GM18520 (cell line): ENCODE data around the gene ACD.
"Not testable (repeated sequence)": the region's sequence is repeated elsewhere in the genome, so short reads cannot be mapped to it uniquely, and the experiment has no call there.

Source experiments
- ATAC-seq: cut with Tn5 transposase; IDR thresholded peaks from one replicate; pipeline ENCODE4 v1.9.1; 2021; ENCODE audit not compliant: unreplicated experiment

The ACD gene

DNA sequence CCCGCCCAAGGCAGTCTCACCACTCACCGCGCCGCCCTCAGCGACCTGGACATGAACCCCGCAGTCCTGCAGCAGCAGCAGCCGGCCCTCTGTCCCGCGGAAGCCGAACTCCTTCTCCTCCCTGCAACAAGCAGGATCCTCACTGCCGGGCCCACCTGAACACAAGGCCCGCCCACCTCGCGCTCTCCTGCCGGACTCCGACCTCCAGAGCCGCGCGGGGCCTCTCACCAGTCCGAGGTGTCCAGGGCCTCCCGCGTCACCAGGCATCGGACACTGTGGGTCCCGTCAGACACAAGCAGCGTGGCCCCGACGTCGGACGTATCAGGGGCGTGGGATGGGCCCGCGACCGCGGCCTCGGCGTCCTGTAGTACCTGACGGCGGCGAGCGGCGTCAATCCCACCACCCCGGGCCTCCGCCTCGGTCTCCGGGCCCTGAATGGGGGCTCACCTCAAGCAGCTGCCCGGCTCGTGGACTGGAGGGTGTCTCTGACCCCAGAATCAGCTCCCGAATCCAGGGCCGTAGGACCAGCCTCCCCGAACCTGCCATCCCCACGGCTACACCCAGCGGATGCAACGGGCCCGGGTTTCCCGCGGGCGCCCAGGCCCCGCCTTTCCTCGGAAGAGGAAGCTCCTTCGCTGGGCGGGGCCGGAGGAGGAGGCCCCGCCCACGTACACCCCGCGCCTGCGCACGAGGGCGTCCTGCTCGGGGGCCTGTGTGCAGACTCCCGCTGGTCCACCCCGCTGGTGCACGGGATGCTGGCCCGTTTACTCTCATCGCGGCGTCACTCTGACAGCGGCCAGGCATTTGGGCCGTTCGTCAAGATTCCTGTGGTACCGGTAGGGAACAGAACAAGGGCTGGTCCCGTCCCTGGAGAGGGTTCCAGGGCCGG is at the start of gene ACD:
ACD (minus strand) TSS at position 586 of the 889 bp plus-strand sequence; CDS start at position 546, 40 bp downstream.
- ATAC-seq: peak; percentile 55

DNA sequence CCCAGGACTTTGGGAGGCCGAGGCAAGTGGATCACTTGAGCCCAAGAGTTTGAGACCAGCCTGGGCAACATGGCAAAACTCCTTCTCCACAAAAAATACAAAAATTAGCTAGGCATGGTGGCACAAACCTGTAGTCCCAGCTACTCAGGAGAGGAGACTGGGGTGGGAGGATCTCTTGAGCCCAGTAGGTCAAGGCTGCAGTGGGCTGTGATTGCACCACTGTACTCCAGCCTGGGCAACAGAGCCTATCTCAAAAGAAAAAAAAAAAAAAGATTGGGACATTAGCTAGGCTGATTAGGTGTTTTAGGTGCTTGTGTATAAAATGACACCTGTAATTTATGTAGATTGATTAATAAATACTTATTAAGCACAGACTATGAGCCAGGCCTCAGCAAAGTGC is 49.0 kb upstream of the ACD start:
- ATAC-seq: no peak

DNA sequence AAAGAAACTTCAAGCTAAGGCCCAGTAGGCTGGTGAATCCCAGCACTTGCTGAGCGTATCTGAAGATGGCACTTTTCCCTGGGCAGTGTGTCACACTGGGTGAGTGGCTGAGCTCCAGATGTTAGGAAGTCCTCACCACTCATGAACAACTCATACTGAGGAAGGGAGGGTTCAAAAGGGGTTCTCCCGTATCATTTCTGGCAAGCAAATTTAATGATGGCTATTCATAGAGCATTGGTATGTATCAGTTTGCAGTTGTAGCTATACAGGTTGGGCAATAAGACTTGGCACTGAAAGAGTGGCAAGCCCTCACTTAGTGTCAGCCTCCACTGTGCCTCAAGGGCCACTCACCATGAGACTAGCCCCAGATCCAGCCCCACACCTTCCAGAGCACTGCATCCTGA is 48.3 kb upstream of the ACD start:
- ATAC-seq: no peak

DNA sequence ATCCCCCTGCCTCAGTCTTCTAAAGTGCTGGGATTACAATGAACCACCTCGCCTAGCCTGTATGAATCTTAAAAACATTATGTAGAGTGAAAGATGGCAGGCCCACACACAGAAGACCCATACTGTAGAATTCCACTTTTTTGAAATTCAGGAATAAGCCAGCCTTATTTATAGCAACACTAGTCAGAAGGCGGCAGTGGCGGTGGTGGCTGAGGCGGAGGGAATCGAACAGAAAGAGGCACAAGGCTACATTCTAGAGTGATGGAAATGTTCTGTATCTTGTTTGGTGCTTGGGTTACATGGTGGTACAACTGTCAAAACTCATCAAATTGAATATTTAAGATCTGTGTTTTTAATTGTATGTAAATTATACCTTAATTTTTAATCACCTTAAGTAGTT is 47.7 kb upstream of the ACD start:
- ATAC-seq: no peak

DNA sequence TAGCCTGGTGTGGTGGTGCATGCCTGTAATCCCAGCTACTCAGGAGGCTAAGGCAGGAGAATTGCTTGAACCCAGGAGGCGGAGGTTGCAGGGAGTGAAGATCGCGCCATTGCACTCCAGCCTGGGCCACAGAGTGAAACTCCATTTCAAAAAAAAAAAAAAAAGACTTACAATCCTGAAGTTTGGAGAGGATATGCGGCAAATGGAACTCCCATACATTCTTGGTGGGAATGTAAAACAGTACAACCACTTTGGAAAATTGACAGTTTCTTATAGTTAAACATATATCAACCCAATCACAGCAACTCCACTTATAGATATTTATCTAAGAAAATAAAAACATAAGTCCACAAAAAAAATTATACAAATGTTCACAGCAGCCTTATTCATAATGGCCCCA is 47.1 kb upstream of the ACD start:
- no peak for ATAC-seq

DNA sequence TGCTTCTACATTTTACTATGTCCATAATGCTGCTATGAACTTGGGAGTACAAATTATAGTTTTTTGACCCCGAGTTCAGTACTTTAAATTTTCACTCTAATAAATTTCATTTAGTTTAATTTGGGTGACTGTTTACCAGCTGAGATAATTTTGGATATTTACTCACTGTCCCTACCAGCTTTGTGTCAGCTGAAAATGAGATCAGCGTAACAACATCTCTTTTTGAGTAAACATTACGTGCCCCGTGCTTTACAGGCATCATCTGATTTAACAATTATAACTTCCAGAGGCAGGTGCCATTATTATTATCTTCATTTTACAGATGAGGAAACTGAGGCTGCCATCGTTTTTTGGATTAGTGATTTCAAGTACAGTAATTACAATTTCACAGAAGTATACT is 44.0 kb upstream of the ACD start:
- no peak for ATAC-seq

DNA sequence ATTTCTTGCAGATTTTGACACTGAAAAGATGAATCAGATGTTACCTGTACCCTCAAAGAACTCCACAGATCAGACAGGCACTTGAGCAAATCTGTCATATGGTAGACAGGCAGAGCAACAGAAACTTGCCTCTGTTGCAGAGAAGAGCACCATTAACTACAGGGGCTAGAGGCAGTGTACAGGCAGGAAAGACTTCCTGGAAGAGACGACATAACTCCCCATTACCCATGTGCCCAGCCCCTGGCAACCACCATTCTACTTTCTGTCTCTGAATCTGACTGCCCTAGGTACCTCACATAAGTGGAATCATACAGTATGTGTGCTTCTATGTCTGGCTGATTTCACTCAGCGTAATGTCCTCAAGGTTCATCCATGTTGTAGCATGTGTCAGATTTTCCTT is 43.6 kb upstream of the ACD start:
- no peak for ATAC-seq

DNA sequence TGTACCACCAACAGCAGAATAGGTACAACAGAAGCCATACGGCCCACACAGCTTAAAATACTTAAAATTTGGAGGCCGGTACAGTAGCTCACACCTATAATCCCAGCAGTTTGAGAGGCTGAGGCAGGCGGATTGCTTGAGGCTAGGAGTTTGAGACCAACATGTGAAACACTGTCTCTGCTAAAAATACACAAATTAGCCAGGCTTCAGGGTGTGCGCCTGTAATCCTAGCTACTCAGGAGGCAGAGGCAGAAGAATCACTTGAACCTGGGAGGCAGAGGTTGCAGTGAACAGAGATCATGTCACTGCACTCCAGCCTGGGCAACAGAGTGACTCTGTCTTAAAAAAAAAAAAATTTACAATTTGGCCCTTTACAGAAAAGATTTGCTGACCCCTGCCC is 42.1 kb upstream of the ACD start:
- ATAC-seq: no peak

DNA sequence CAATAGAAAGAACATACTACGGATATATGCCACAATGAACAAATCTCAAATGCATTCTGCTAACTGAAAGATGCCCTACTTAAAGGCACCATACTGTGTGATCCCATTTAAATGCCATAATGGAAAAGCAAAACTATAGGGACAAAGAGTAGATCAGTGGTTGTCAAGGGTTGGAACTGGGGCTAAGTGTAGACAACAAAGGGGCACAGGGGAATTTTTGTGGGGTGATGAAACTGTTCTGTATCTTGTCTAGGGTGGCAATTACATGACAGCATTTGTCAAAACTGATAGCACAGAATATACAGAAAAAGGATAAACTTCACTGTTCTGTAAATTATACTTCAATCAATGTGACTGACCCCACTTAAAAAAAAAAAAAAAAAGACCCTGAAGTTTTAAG is 41.4 kb upstream of the ACD start:
- ATAC-seq: no peak

DNA sequence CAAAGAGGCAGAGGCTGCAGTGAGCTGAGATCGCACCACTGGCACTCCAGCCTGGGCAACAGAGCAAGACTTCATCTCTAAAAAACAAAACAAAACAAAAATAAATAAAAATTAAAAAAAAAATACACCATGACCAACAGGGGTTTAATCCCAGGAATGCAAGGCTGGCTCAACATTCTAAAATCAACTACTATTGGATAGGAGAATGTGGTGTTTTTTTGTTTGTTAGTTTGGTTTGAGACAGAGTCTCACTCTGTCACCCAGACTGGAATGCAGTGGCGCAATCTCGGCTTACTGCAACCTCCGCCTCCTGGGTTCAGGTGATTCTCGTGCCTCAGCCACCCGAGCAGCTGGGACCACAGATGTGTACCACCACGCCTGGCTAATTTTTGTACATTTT is 39.2 kb upstream of the ACD start:
- no peak for ATAC-seq

DNA sequence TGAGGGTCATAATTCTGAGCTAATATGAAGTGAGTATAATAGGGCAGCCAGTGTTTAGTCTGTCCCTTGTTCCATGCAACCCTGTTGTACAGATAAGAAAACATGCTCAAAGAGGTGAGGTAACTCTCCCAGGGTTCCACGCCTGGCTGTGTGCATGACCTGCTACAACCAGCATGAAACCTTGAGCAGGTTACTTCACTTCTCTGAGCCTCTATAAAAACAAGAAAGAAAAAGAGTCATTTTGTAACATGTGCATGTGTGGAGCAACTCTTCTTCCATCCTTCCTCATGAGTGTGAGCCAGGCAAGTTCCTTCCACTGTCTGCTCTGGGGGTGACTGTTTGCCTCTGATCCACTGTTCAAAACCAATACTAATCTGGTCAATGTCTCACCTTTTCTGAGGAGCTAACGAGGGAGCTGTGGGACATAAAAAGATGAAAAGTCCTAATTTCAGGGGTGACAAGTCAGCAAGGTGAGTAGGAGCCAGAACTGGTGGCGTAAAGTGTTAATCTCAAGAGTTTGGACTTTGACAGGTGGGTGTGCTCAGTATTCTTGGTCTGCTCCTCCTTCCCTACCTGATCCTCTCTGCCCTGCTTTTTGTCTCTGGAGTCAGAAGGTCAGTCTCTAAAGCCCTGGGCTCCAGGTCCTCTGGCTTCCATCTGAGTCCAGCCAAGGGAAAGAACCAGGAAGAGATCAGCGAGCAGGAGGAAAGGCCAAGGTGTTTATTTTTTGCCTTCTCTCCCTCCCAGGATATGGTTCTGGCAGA is 37.5 kb upstream of the ACD start:
- no peak for ATAC-seq

DNA sequence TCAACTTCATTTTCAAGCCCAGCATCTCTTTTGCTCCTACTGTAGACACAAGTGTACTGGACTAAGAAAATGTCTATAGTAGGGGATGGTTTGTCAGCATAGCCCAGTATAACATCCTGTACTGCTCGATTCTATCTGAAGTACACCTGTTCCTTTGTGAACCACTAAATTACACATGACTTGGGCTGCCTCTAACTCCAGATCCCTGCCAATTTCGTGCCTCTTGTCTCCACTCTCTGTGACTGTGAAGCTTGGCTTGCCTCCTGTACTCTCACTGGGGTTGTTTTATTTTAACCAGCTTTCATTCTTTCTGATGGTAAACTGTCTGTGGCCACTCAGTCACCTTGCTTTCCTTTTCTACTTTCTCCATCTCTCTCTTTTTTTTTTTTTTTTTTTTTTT is 34.6 kb upstream of the ACD start:
- no peak for ATAC-seq

DNA sequence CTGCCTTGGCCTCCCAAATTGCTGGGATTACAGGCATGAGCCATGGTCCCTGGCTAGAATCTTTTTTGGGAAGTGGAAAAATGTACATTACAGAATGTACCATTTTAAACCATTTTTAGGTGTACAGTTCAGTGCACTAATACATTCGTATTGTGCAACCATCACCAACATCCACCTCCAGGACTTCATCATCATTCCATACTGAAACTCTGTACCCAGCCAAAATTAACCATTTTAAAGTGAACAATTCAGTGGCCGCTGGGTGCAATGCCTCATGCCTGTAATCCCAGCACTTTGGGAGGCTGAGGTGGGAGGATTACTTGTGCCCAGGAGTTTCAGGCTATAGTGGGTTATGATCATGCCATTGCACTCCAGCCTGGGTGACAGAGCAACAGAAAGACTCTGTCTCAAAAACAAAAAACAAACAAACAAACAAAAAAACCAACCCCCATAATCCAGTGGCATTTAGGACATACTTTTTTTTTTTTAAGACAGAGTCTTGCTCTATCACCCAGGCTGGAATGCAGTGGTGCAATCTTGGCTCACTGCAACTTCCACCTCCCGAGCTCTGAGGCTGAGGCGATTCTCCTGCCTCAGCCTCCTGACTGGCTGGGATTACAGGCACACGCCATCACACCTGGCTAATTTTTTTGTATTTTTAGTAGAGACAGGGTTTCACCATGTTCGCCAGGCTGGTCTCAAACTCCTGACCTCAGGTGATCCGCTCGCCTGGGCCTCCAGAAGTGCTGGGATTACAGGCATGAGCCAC is 33.6 kb upstream of the ACD start:
- not testable (repeated sequence) for ATAC-seq

DNA sequence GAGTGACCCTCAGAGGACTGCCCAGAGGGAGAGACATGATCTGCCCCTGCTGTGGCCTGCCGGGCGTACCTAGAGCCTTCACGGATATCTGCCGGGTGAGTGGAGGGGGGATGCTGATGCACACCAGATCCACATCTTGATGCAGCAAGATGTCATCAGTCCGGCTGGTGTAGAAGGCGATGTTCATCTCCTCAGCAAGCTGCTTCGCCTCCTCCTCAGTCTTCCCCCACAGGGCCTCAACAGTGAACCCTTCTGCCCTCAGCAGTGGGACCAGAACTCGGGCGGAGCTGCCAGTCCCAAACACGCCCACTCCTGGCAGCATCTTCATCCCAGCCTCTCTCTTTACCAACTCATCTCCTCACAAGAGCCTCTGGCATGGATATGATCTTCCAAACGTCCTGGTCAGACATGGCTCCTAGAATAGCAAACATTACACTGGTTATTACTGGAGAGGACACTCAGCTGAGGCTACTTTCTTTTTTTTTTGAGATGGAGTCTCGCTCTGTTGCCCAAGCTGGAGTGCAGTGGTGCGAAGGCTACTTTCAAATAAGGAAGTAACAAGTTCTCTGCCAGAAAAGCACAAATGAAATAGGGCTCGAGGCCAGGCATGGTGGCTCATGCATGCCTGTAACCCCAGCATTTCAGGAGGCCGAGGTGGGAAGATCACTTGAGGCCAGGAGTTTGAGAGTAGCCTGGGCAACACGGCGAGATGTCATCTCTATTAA is 25.5 kb upstream of the ACD start:
- ATAC-seq: no peak

DNA sequence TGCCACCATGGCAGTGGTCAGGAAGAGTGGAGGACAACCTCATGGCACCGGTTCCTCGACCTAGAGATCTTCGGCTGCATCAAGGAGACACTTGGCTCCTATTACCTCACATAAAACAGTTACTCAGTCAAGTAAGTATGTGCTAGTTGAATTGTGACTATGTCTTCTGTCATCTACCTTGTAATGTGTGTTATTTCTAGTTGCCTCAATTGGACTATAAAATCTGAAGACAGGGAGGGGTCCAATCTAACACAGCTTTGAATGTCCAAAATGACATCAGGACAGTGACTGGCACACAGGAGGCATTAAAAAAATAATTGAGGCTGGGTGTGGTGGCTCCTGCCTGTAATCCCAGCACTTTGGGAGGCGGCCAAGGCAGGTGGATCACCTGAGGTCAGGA is 23.7 kb upstream of the ACD start:
- ATAC-seq: no peak

DNA sequence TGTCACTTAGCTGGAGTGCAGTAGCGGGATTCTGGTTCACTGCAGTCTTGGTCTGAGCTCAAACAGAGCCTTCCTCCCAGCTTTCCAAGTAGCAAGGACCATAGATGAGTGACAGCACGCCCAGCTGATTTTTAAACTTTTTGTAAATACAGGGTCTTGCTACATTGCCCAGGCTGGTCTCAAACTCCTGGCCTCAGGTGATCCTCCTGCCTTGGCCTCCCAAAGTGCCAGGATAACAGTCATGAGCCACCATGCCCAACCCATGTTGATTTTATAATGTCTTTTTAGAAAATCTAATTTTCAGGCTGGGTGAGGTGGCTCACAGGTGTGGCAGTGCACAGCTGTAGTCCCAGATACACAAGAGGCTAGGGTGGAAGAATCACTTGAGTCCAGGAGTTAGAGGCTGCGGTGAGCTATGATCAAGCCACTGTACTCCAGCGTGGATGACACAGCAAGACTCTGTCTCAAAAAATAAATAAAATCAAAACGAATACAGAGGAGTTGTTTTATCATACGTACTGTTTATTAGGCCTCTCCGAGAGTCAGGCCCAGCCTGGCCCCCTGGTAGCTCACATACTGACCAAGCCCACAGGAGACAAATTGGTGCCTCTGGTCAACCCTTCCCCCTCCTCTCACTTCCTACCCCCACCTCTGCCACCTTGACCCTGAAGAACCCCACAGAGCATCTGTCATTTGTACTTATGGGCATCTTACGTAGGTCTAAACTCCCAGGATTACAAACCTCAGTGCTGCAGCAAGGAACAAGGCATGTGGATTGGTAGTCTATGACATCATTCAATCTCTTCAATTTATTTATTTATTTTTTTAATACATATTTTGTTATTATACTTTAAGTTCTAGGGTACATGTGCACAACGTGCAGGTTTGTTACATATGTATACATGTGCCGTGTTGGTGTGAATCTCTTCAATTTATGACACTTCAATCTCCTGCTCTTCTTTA is 20.2 kb upstream of the ACD start:
- ATAC-seq: no peak

DNA sequence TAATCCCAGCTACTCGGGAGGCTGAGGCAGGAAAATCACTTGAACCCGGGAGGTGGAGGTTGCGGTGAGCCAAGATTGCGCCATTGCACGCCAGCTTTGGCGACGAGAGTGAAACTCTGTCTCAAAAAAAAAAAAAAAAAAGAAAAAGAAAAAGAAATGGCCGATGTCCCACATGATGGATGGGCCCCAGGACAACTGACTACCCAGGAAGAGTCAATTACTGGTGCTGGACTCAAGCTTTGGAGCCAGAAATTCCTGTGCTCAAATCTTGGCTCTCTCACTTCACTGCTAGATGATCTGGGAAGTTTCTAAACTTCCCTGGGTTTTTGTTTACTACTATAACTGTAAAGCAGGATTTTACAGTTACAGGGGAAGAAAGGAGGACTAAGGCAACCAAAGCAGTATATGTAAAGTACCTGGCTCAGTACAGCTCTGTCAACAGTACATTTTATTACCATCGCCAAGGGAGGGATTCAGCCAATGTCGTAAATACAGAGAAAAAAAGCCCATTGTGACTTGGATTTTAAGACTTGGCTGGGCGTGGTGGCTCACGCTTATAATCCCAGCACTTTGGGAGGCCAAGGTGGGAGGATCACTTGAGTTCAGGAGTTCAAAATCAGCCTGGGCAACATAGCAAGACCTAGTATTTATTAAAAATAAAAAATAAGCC is 18.4 kb upstream of the ACD start:
- no peak for ATAC-seq

DNA sequence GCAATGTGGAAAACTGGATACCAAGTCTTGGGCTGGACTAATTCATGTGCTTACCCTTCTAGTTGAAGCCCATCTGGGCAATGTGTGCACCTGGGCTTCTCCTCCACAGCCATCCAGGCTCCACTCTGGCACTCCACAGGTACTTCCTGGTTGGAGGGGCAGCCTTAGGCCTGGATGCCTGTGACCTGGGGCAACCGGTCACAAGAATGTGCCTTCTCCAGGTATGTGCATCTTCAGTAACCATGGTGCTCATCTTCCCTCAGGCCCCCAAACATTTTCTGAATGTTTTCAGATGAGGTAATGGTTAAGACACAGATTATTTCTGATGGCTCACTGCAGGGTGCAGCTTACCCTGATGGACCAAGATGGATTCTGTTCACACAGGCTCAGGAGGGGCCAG is 17.7 kb upstream of the ACD start:
- no peak for ATAC-seq

DNA sequence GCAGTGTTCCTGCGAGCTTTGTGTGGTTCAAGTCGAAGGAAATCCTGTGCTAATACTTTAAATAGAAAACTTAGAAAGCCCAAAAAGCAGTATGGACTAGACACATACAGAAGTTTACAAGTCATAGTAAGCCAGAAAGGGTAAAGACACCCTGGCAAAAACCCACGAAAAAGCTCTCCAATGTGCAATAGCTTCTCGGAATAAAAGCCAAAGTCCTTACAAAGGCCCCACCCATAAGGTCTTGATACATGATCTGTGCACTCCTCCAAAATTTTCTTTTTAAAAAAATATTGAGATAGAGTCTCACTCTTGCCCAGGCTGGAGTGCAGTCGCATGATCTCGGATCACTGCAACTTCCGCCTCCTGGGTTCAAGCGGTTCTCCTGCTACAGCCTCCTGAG is 16.9 kb upstream of the ACD start:
- no peak for ATAC-seq
